Transverse colon (tissue), 3 donors: ENCODE measurements around the gene TOMM22.

Source experiments
- EP300 ChIP-seq: sonication (generic); formaldehyde crosslinking; IDR thresholded peaks from one replicate; pipeline ENCODE4 v1.6.1; 2017; ENCODE audit warnings: antibody characterized with exemption, low read depth
- TF ChIP-seq, protein P1 (sequence below), 5 experiments: fragments of 200-600 bp in 3 of 5; fragments of 450-650 bp in 2 of 5; sonication (generic) in 3 of 5; IDR thresholded peaks; 1 replicate in 2 of 5; 2 replicates in 3 of 5; pipeline ENCODE4 v1.5.1; 2016 to 2017; ENCODE audit warnings: antibody characterized with exemption in 5 of 5, inconsistent platforms in 3 of 5, mild to moderate bottlenecking in 2 of 5, moderate library complexity in 1 of 5

DNA sequence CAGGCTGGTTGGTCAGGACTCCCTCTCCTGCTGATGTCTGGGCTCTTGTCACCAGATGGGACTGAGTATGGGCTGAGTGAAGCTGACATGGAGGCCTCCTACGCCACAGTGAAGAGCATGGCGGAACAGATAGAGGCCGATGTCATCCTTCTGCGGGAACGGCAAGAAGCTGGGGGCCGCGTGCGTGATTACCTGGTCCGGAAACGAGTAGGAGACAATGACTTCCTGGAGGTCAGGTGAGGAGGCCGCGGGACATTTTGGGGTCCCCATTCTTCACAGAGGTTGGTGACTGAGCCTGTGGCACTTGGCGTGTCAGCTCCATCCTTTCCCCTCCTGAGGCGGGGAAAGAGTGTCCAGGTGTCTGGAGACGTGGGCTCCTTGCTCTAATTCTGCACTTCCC lies 34.1 kb downstream of the TOMM22 start:
- no peak for TF ChIP-seq EP300
- TF ChIP-seq, protein P1, sequence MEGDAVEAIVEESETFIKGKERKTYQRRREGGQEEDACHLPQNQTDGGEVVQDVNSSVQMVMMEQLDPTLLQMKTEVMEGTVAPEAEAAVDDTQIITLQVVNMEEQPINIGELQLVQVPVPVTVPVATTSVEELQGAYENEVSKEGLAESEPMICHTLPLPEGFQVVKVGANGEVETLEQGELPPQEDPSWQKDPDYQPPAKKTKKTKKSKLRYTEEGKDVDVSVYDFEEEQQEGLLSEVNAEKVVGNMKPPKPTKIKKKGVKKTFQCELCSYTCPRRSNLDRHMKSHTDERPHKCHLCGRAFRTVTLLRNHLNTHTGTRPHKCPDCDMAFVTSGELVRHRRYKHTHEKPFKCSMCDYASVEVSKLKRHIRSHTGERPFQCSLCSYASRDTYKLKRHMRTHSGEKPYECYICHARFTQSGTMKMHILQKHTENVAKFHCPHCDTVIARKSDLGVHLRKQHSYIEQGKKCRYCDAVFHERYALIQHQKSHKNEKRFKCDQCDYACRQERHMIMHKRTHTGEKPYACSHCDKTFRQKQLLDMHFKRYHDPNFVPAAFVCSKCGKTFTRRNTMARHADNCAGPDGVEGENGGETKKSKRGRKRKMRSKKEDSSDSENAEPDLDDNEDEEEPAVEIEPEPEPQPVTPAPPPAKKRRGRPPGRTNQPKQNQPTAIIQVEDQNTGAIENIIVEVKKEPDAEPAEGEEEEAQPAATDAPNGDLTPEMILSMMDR (IDR thresholded peaks at IDR 0.05), result no peak
